Muscle of back (tissue), 11 donors: Measurements from ENCODE around the gene SGCE. TPM values are rescaled to one million over a fixed set of nuclear protein-coding genes. Genes with fewer than 3 reads are reported as not detected.

Experiments used
- DNase-seq, 3 donors: peaks; one replicate each; pipeline versions ENCODE4 v3.0.0 to v3.0.0-alpha.2; 2013
- polyA plus RNA-seq, 10 donors: library from polyadenylated mRNA; unstranded; fragments of 120-200 nt; gene quantifications; one replicate each; pipeline ENCODE4 v1.2.1, GENCODE V29; 2013; ENCODE audit not compliant: insufficient read length in 10 of 10

SGCE gene
- polyA plus RNA-seq, 10 donors, result 125 to 174 (median 149) TPM

- DNase-seq, result no peak
Measured at GRCh38 chr7:94633014-94633341, 23.0 kb downstream of the SGCE start.

- DNase-seq, result peak; percentile 20 to 70 (median 56)
Measured at GRCh38 chr7:94632338-94633013, 23.5 kb downstream of the SGCE start.

- DNase-seq, result peak in 2 of 3 donors; percentile 20 to 42
Measured at GRCh38 chr7:94630855-94631254, 25.1 kb downstream of the SGCE start.

GRCh38 chr7:94623820-94624219 is 32.1 kb downstream of the SGCE start:
- no peak for DNase-seq

GRCh38 chr7:94621120-94621519 is 34.8 kb downstream of the SGCE start:
- DNase-seq, result no peak

GRCh38 chr7:94620703-94621118 is 35.2 kb downstream of the SGCE start:
- peak; percentile 77 to 89 (median 79) for DNase-seq

- DNase-seq, result no peak
Measured at GRCh38 chr7:94618126-94618525, 37.8 kb downstream of the SGCE start.

- DNase-seq, result no peak
Measured at GRCh38 chr7:94616855-94617254, 39.1 kb downstream of the SGCE start.

GRCh38 chr7:94615666-94616065 is 40.3 kb downstream of the SGCE start:
- no peak for DNase-seq

GRCh38 chr7:94612661-94613060 is 43.3 kb downstream of the SGCE start:
- no peak for DNase-seq

- DNase-seq, result no peak
Measured at GRCh38 chr7:94612253-94612652, 43.7 kb downstream of the SGCE start.

- DNase-seq, result no peak
Measured at GRCh38 chr7:94609561-94609960, 46.4 kb downstream of the SGCE start.

- DNase-seq, result no peak
Measured at GRCh38 chr7:94605031-94605430, 50.9 kb downstream of the SGCE start.

GRCh38 chr7:94602181-94602580 is 53.8 kb downstream of the SGCE start:
- no peak for DNase-seq

GRCh38 chr7:94600267-94600666 is 55.7 kb downstream of the SGCE start:
- no peak for DNase-seq

GRCh38 chr7:94595717-94596116 is 60.2 kb downstream of the SGCE start:
- no peak for DNase-seq

GRCh38 chr7:94594882-94595281 is 61.1 kb downstream of the SGCE start:
- DNase-seq, result no peak

- no peak for DNase-seq
Measured at GRCh38 chr7:94591176-94591575, 64.8 kb downstream of the SGCE start.

- no peak for DNase-seq
Measured at GRCh38 chr7:94590526-94591162, 65.3 kb downstream of the SGCE start.

GRCh38 chr7:94588075-94588474 is 67.9 kb downstream of the SGCE start:
- no peak for DNase-seq

- DNase-seq, result no peak
Measured at GRCh38 chr7:94584113-94584512, 71.8 kb downstream of the SGCE start.

- no peak for DNase-seq
Measured at GRCh38 chr7:94580601-94581000, 75.3 kb downstream of the SGCE start.

- no peak for DNase-seq
Measured at GRCh38 chr7:94579470-94579869, 76.5 kb downstream of the SGCE start.

- DNase-seq, result peak in 1 of 3 donors; percentile 16
Measured at GRCh38 chr7:94578614-94579013, 77.3 kb downstream of the SGCE start.
